IPS-18a (cell line): Measurements from ENCODE around the gene UBIAD1.

Experiments
- H3K27ac ChIP-seq: one replicate; pipeline ENCODE4 v1.5.1; 2013; ENCODE audit warnings: low read length
- H3K27me3 ChIP-seq: one replicate; pipeline ENCODE4 v1.6.1; 2013; ENCODE audit warnings: mild to moderate bottlenecking, low read length; ENCODE audit not compliant: control insufficient read depth, insufficient read depth
- H3K36me3 ChIP-seq: one replicate; pipeline ENCODE4 v1.6.1; 2013; ENCODE audit warnings: low read depth, low read length; ENCODE audit not compliant: control insufficient read depth
- H3K4me1 ChIP-seq: one replicate; pipeline ENCODE4 v1.6.1; 2013; ENCODE audit warnings: low read depth, low read length; ENCODE audit not compliant: control insufficient read depth
- H3K4me3 ChIP-seq: one replicate; pipeline ENCODE4 v1.5.1; 2013; ENCODE audit warnings: low read length
- H3K9ac ChIP-seq: one replicate; pipeline ENCODE4 v1.6.1; 2013; ENCODE audit warnings: mild to moderate bottlenecking, low read length, moderate library complexity
- H3K9me3 ChIP-seq: one replicate; pipeline ENCODE4 v1.6.1; 2013; ENCODE audit warnings: low read depth, low read length; ENCODE audit not compliant: control insufficient read depth

The UBIAD1 gene

DNA sequence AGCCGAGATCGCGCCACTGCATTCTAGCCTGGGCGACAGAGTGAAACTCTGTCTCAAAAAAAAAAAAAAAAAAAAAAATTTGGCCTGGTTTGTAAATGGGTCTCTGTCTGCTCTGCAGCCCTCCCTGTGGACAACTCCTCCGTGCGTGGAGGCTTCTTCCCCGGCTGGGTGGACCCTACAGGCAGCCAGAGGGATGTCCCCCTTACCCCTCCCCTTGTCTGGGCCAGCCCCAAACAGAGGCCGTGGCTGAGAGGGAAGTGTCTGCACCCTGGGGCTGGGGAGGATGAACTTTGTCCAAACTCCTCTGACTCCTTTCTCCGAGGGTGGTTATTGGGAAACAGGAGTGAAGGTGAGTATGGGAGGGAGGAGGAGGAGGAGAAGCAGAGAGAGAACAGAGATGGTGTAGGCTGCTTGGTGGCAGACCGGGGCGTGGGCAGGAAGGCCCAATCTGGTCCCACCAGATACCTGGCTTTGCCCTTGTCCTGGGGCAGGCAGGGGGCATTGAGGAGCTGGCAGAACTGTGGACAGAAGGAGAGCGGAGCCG lies 61.3 kb downstream of the UBIAD1 start:
- no peak overlapping the region for H3K4me3 ChIP-seq
- H3K4me1 ChIP-seq = peaks cover 12% of the 10 kb centered on the region
- H3K9ac ChIP-seq = no peak overlapping the region
- H3K9me3 ChIP-seq = no peaks in the 10 kb centered on the region
- H3K27ac ChIP-seq = no peak overlapping the region
- no peaks in the 10 kb centered on the region for H3K36me3 ChIP-seq
- no peaks in the 10 kb centered on the region for H3K27me3 ChIP-seq

DNA sequence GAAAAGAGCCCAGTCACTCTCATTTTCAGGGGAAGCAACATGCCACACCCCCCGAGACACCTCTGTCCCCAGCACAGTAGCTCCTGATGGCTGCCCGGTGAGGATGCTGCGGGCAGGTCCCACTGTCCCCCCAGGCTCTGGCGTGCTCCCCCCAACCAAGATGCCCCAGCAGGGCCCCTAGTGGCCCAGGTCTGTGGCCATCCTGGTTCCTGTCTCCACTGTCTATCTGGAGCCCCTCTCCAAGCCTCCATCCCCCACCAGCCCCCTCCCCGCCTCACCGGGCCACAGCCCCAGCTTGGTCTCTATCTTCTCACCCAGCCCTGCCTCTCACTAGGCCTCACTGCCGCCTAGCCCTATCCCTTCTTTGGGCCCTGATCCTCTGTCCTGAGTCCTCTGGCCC lies 61.8 kb downstream of the UBIAD1 start:
- H3K9ac ChIP-seq = no peak overlapping the region
- H3K4me1 ChIP-seq = peaks cover 15% of the 10 kb centered on the region
- H3K9me3 ChIP-seq = no peaks in the 10 kb centered on the region
- H3K36me3 ChIP-seq = no peaks in the 10 kb centered on the region
- H3K4me3 ChIP-seq = no peak overlapping the region
- no peaks in the 10 kb centered on the region for H3K27me3 ChIP-seq
- H3K27ac ChIP-seq = no peak overlapping the region

DNA sequence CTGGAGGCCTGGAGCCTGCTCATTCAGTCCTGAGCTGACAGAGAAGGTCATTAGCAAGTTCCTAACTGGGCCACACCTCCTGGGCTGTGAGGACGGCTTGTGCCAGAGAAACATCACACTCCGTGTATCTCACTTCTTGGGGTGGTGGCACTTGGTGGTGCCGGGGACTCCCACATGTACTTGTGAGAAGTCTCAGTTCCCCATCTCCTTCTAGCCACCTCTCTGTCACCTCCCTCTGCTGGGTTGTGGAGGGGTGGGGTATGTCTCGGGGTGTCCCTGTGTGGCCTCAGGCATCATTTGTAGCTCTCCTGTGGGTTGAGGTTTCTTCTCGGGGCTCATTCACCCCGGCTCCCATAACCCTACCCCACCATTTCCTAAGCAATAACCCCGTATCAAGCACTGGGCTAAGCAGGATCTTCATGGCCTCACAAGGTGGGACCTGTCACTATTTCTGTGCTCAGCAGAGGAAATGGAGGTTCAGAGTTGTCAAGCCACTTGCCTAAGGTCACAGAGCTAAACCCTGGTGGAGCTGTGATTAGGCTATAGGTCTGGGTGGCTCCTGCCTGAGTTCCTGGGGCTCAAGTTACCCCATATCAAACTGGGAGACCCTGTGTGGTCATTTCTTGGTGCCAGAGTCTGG lies 62.5 kb downstream of the UBIAD1 start:
- no peak overlapping the region for H3K9ac ChIP-seq
- H3K9me3 ChIP-seq = no peaks in the 10 kb centered on the region
- no peaks in the 10 kb centered on the region for H3K36me3 ChIP-seq
- H3K27me3 ChIP-seq = no peaks in the 10 kb centered on the region
- no peak overlapping the region for H3K27ac ChIP-seq
- H3K4me3 ChIP-seq = no peak overlapping the region
- peaks cover 19% of the 10 kb centered on the region for H3K4me1 ChIP-seq

DNA sequence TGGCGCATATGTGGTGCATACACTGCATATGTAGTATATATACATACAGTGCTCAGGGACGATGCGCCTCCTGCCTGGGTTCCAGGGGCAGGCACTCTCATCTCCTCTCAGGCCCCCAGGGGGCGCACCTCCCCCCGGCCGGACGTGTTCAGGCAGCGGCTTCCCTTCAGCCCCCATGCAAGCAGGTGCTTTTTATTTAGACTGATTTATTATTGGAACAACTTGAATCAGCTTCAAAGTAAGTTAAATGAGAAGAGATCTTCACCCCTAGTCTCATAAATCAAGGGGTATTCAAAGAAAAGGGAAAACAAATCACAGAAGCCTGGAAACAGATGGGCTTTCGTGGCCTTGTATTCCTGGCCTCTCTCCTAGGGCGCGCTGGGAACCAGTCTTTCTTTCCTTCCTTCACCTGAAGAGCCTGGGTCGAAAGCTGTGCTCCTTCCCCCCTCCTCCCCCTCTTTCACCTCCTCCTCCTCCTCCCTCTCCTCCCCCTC lies 64.6 kb downstream of the UBIAD1 start:
- Histone ChIP-seq H3K4me3 (no peak overlapping the region), H3K27me3 (no peaks in the 10 kb centered on the region), H3K36me3 (no peaks in the 10 kb centered on the region), H3K9ac (no peak overlapping the region), H3K4me1 (peaks cover 19% of the 10 kb centered on the region), H3K9me3 (no peaks in the 10 kb centered on the region), H3K27ac (no peak overlapping the region)
